OCI-LY3 (cell line): Measurements from ENCODE around the gene NCAPG2.

ENCODE experiments used
- H2AFZ ChIP-seq: fragments of 200-600, 300-600 bp; shearing (Covaris generic); 2 replicates; pipeline ENCODE4 v1.6.0; 2014; ENCODE audit warnings: antibody characterized with exemption, low read depth, low read length
- H3K27ac ChIP-seq: fragments of 200-600, 300-600 bp; sonication (generic); 2 replicates; pipeline ENCODE4 v1.5.1; 2014; ENCODE audit warnings: mild to moderate bottlenecking, low read length, moderate library complexity, mixed read lengths
- H3K27me3 ChIP-seq: fragments of 200-600, 300-600 bp; sonication (generic); 2 replicates; pipeline ENCODE4 v1.6.1; 2014; ENCODE audit warnings: low read depth, low read length, mixed read lengths
- H3K36me3 ChIP-seq: fragments of 200-600, 300-600 bp; sonication (generic); replicated peaks from 2 replicates; pipeline ENCODE3; 2014; ENCODE audit warnings: low read depth, low read length, mixed read lengths
- H3K4me1 ChIP-seq: fragments of 300-600, 200-600 bp; sonication (generic); 2 replicates; pipeline ENCODE4 v1.6.1; 2014; ENCODE audit warnings: low read length, mixed read lengths
- H3K4me2 ChIP-seq: fragments of 200-600, 300-600 bp; sonication (generic); 2 replicates; pipeline ENCODE4 v1.6.1; 2014; ENCODE audit warnings: low read length, mixed read lengths
- H3K4me3 ChIP-seq: fragments of 300-600, 200-600 bp; sonication (generic); 2 replicates; pipeline ENCODE4 v1.5.1; 2014; ENCODE audit warnings: antibody characterized with exemption, mild to moderate bottlenecking, low read length, moderate library complexity
- H3K79me2 ChIP-seq: fragments of 300-600, 200-600 bp; shearing (Covaris generic); 2 replicates; pipeline ENCODE4 v1.6.1; 2014; ENCODE audit warnings: mild to moderate bottlenecking, low read length, mixed read lengths
- H3K9ac ChIP-seq: fragments of 300-600, 200-600 bp; shearing (Covaris generic); 2 replicates; pipeline ENCODE4 v1.6.0; 2014; ENCODE audit warnings: mild to moderate bottlenecking, low read length, moderate library complexity
- H3K9me3 ChIP-seq: fragments of 200-600, 300-600 bp; shearing (Covaris generic); 2 replicates; pipeline ENCODE4 v1.6.1; 2014; ENCODE audit warnings: low read length, mixed read lengths; ENCODE audit not compliant: insufficient read depth
- H4K20me1 ChIP-seq: fragments of 200-600, 300-600 bp; sonication (generic); 2 replicates; pipeline ENCODE4 v1.6.1; 2016; ENCODE audit warnings: low read length, mixed read lengths; ENCODE audit not compliant: insufficient read depth
- CTCF ChIP-seq: fragments of 200-600, 300-600 bp; sonication (generic); IDR thresholded peaks from 2 replicates; pipeline ENCODE4 v1.5.1; 2014; ENCODE audit warnings: antibody characterized with exemption, low read length, low read depth
- EZH2phosphoT487 ChIP-seq: fragments of 200-600 bp; shearing (Covaris generic); IDR thresholded peaks from 2 replicates; pipeline ENCODE4 v1.6.1; 2018; ENCODE audit warnings: antibody characterized with exemption, mixed run types, low read depth

Gene NCAPG2

GRCh38 chr7:158606671-158607424 is 97.8 kb downstream of the NCAPG2 start:
- H3K27ac ChIP-seq, result no peak overlapping the region
- H3K79me2 ChIP-seq, result no peaks in the 10 kb centered on the region
- no peak overlapping the region for H3K9ac ChIP-seq
- no peak overlapping the region for H3K4me3 ChIP-seq
- no peaks in the 10 kb centered on the region for H3K9me3 ChIP-seq
- H3K4me2 ChIP-seq, result no peak overlapping the region
- TF ChIP-seq EZH2phosphoT487 (no peak), CTCF (no peak)
- H3K4me1 ChIP-seq, result peaks cover 22% of the 10 kb centered on the region
- H3K36me3 ChIP-seq, result peaks cover 19% of the 10 kb centered on the region
- no peaks in the 10 kb centered on the region for H3K27me3 ChIP-seq
- H2AFZ ChIP-seq, result no peak overlapping the region
- H4K20me1 ChIP-seq, result peaks cover 4% of the 10 kb centered on the region; the same call in 1 of the 2 replicates

- no peak overlapping the region for H2AFZ ChIP-seq
- H3K9me3 ChIP-seq, result no peaks in the 10 kb centered on the region
- H3K4me2 ChIP-seq, result no peak overlapping the region
- H3K27ac ChIP-seq, result no peak overlapping the region
- no peak overlapping the region for H3K4me3 ChIP-seq
- peaks cover 17% of the 10 kb centered on the region for H3K36me3 ChIP-seq
- H3K79me2 ChIP-seq, result no peaks in the 10 kb centered on the region
- no peak overlapping the region for H3K9ac ChIP-seq
- peaks cover 22% of the 10 kb centered on the region for H3K4me1 ChIP-seq
- no peaks in the 10 kb centered on the region for H4K20me1 ChIP-seq
- TF ChIP-seq EZH2phosphoT487 (no peak), CTCF (no peak)
- no peaks in the 10 kb centered on the region for H3K27me3 ChIP-seq
Measured at GRCh38 chr7:158606129-158606528, 98.5 kb downstream of the NCAPG2 start.

GRCh38 chr7:158603773-158604755 is 100.5 kb downstream of the NCAPG2 start:
- H2AFZ ChIP-seq, result no peak overlapping the region
- H3K9ac ChIP-seq, result no peak overlapping the region
- no peaks in the 10 kb centered on the region for H3K27me3 ChIP-seq
- no peaks in the 10 kb centered on the region for H3K9me3 ChIP-seq
- peak overlapping the region; percentile 26 for H3K4me2 ChIP-seq
- H3K4me3 ChIP-seq, result no peak overlapping the region
- H3K79me2 ChIP-seq, result no peaks in the 10 kb centered on the region
- peaks cover 13% of the 10 kb centered on the region for H3K36me3 ChIP-seq
- peaks cover 22% of the 10 kb centered on the region for H3K4me1 ChIP-seq
- H3K27ac ChIP-seq, result no peak overlapping the region
- TF ChIP-seq CTCF, result no peak
- no peak for TF ChIP-seq EZH2phosphoT487
- no peaks in the 10 kb centered on the region for H4K20me1 ChIP-seq
